ENCODE results near the gene DUSP22.
"Not testable (repeated sequence)": the region's sequence is repeated elsewhere in the genome, so short reads cannot be mapped to it uniquely, and the experiment has no call there.

DUSP22 gene

DNA sequence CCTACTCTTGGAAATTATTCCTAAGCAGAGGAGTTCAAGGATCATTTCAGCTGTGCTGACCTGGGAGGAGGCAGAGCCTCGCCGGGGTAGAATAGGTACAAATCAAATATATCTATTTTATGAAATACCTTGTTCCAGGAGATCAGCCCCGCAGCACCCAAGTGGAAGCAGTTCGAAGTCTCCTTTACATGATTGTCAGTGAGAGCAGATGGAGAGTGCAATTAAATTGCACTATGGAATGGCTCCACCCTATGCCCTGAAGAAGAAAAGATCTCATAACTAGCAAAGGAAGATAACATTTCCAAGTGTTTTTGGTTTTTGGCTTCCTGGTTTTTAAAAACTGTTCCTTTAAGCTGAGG lies 31.4 kb downstream of the DUSP22 start:
- DNase-seq (ENCODE audit: low read depth in 2 of 2): no peak

DNA sequence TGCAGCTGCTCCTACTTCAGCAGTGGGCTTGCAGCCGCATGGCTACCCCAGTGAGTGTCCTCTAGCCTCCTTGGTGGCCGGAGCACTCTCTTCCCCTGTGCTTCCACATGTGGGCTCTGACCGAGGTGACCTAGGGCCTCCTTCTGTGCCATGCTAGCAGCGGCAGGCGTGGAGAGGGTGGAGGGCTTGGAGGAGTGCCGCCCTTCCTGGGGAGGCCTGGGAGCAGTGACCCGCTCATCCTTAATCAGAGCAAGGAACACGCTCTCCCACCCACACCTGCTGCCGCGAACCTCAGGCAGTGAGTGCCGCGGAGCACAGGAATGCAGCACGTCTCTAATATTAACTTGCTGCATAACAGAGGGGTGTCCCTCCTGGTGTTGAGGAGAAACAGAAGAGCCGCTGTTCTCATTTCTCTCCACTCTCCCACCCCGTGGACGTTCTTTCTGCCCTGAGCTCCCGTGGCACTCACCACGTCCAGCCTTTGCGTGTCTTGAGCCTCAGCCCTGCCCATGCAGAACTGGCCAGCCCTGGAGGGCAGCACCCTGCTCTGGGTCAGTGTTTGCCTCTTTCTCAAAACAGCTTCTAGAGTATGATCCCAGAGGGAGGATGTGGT lies 31.9 kb downstream of the DUSP22 start:
- no peak for DNase-seq (ENCODE audit: low read depth in 2 of 2)

DNA sequence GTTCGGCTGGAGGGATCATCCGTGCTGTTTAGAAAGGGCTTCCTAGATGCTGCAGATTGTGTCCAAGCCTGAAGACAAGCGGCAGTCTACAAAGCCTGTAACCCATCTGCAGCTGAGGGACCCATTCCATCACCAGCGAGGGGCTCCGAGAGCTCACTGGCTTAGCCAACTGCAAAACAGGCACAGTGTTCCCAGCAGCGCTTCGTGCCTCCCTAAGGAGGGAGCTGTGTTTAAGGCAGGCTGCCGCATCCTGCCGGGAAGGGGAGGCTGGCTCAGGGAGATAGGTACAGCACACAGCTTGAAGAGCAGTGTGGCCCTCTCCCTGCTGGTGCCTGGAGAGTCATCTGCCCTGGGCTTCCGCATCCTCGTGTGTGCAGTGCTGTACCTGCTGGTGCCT lies 32.4 kb downstream of the DUSP22 start:
- DNase-seq (ENCODE audit: low read depth in 2 of 2): no peak

DNA sequence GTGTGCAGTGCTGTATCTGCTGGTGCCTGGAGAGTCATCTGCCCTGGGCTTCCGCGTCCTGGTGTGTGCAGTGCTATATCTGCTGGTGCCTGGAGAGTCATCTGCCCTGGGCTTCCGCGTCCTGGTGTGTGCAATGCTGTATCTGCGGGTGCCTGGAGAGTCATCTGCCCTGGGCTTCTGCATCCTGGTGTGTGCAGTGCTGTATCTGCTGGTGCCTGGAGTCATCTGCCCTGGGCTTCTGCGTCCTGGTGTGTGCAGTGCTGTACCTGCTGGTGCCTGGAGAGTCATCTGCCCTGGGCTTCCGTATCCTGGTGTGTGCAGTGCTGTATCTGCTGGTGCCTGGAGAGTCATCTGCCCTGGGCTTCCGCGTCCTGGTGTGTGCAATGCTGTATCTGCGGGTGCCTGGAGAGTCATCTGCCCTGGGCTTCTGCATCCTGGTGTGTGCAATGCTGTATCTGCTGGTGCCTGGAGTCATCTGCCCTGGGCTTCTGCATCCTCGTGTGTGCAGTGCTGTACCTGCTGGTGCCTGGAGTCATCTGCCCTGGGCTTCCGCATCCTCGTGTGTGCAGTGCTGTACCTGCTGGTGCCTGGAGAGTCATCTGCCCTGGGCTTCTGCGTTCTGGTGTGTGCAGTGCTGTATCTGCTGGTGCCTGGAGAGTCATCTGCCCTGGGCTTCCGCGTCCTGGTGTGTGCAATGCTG lies 33.0 kb downstream of the DUSP22 start:
- not testable (repeated sequence) for DNase-seq (ENCODE audit: low read depth in 2 of 2)

DNA sequence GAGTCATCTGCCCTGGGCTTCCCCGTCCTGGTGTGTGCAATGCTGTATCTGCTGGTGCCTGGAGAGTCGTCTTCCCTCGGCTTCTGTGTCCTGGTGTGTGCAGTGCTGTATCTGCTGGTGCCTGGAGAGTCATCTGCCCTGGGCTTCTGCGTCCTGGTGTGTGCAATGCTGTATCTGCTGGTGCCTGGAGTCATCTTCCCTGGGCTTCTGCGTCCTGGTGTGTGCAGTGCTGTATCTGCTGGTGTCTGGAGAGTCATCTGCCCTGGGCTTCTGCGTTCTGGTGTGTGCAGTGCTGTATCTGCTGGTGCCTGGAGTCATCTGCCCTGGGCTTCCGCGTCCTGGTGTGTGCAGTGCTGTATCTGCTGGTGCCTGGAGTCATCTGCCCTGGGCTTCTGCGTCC lies 33.8 kb downstream of the DUSP22 start:
- not testable (repeated sequence) for DNase-seq (ENCODE audit: low read depth in 2 of 2)

DNA sequence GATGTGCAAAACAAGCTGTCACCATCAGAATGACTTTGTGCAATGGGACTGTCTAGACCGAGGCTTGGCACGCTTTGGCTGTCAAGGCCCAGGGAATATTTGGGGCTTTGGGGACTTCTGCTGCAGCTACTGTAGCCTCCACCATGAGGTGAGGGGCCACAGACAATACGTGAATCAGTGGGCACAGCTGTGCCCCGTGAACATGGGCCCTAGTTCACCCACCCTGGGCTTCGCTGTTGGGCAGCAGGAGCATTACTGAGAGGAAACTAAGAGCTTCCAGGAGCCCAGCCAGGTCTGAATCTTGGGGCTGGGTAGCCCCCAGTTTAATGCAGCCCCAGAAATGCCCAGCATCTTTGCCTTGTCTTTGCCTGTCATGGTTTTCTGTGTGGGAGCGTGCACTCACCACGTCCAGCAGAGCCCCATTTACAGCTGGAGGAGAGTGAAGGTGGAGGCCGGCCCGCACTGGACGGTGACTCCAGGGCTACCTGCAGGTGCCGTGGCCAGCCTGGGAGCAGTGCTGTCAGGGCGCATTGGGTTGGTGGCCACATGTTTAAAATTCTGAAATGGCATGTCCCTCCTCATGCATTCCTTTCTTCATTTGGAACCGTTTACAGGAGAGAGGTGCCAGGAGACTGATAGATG lies 34.7 kb downstream of the DUSP22 start:
- DNase-seq (ENCODE audit: low read depth in 2 of 2): no peak

DNA sequence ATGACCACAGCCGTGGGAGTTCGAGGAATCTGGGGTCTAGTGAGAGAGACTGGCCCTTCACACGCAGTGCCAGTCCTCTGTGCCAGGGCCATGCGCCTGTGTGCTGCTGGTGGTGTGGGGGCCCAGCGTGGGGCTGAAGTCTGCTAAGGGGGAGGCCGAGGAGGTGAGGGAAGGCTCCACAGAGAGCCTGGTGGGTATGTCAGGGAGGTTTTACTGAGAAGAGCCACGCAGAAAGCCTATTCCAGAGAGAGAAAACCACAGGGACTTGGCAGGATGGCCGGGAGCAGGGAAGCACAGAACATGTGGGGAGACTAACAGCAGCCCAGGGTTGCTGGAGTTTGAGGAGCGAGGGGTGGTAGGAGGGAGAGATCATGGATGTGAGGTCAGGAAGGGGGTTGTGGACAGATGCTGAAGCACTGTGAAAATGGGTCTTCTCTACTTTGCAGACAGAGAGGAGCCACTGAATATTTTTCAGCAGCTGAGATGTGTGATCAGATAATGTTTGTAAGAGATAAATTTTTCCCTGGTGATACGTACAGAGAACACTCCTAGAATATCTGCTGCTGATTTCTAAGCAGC lies 35.3 kb downstream of the DUSP22 start:
- DNase-seq (ENCODE audit: low read depth in 2 of 2): no peak

DNA sequence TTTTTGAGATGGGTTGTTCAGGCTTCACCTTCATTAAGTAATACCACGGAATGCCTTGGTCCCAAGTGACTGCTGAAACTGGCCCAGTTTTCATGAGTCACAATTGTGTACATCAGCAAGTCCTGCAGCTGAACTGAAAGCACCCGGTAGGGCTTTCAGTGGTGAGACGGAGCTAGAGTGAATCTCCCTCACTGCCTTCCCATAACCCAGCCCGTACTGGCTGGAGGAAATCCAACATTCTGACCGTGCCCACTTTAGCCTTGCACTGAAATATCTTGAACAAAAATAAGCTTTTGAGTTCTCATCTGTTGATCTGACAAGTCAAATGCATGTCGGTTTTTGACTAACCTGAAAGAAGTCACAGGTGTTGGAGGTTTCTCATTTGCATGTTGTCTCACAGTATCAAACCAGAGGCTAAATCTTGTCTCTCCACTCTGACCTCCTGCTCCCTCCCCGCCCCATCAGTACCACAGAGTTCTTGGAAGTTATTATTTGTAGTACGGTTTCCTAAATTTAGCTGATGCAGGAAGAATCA lies 35.9 kb downstream of the DUSP22 start:
- no peak for DNase-seq (ENCODE audit: low read depth in 2 of 2)

DNA sequence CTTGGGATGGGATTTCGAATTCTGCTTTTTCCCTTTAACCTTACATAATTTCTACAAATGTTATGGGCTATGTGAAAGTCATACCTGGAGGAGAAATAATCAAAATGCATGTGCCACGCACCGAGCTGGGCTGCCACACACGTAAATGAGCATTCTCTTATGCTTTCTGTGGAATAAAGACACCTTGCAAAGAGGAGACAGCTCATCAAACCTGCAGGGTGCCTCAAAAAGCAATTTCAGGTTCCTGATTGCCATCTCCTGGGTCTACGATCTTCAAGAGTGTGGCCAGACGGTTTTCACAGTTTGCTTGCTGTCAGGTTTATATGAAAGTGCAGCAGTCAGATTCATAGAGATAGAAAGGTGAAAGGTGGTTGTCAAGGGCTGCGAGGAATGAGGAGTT lies 36.6 kb downstream of the DUSP22 start:
- DNase-seq (ENCODE audit: low read depth in 2 of 2): no peak

DNA sequence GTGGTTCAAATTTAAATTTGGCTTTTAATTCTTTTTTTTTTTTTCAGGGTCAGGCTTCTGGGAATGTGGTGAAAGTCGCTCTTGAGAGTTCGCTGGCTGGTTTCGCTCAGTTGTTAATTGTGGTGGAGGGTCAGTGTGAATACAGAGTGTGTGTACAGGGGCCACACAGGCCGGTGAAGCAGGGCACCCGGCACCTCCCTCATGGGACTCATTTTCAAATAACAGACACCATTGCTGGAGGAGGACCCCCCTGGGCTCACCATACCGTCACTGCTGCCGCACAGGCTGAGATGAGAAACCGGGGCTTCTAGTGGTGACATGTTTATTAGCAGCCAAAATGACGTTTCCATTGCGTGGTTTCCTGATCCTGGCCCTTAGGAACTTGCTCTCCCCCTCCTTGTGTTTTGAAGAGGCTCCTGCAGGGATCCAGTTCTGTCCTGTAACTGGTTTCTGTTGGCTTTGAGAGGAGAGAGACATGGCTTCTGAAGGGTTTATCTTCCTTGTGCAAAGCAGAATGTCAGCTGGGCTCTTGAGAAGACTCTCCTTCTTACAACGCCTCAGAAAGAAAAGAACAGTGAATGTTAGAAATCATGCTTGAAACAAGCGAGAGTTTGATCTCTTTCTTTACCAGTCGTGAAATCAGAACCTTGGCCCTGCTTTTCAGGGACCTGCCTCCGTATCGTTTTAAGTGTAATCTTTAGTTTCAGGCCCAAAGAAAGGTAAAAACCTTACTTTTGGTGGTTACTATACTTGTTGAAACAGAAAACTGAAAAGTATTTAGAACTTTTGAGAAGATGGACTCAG lies 37.8 kb downstream of the DUSP22 start:
- DNase-seq (ENCODE audit: low read depth in 2 of 2): no peak

DNA sequence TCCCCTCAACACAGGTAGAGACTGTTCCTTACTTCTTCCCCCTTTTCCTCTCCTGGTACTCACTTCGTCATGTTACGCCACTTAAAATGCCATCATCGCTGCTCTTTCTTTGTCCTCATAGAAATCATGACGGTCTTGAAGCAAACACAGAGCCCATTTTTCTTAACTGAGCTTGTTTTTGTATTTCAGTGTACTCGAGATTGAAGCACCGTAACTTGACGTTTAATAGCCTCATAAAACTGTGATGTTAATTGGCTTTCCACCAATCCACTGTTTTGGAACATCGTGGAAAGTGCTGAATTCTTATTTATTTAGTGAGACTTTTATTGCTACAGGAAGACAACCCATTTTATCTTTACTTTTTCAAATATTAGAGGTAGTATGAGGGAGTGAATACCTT lies 38.7 kb downstream of the DUSP22 start:
- DNase-seq (ENCODE audit: low read depth in 2 of 2): no peak

DNA sequence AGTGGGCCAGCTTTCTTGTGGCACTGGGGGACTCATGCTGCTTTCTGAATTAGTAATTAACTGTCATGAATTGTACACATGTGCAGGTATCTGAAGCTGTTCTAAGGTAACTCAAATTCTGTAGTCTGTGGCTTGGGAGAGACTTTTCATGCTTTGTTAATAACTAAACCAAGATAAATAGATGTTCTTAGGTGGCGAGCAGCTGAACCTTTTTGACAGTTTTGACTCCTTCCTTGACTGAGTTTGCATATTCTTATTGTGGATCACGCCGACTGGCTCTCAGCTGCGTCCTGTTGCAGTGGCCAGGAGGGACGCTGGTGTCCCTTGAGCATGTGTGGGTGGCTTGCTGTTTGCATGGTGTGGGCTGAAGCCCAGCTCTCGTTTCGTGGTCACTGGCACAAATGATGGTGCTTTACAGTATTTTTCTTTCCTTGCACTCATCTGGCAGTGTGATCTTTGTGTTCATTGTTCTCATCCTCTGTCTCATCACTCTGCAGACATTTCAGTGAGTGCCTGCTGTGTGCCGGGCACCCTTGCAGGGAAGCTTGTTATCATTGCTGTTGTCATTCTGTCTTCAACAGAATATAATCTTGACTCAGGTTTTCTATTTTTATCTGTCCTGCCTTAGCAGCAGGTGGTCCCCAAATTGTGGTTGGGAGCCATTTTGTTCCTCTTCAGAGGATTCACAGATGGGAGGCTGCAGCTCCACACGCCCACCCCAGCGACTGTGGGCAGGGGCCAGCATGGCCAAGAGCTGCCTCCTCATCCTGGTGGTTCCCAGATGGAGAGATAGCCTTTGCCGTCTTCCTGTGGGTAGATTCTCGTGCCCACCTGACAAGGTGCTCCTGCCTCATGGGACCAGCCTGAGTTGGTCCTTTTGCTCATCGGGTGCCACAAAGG lies 39.6 kb downstream of the DUSP22 start:
- DNase-seq (ENCODE audit: low read depth in 2 of 2): no peak

DNA sequence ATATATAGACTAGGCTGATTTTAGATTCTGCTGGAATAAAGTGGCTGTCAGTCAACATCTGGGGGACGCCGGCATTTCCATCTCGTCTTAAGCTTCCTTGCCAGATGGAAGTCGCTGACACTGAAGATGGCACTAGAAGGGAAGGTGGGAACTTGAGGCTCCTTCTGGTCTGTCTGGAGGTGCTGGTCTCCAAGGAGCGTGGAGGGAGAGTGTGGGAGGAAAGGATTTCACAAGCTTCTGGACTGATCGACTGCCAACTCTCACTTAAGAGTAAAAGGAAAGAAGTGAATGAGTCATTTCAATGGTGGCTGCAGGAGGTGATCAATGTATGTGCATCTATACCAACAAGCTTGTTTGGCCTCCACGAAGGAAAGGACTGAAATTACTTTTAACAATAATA lies 40.4 kb downstream of the DUSP22 start:
- DNase-seq (ENCODE audit: low read depth in 2 of 2): no peak

DNA sequence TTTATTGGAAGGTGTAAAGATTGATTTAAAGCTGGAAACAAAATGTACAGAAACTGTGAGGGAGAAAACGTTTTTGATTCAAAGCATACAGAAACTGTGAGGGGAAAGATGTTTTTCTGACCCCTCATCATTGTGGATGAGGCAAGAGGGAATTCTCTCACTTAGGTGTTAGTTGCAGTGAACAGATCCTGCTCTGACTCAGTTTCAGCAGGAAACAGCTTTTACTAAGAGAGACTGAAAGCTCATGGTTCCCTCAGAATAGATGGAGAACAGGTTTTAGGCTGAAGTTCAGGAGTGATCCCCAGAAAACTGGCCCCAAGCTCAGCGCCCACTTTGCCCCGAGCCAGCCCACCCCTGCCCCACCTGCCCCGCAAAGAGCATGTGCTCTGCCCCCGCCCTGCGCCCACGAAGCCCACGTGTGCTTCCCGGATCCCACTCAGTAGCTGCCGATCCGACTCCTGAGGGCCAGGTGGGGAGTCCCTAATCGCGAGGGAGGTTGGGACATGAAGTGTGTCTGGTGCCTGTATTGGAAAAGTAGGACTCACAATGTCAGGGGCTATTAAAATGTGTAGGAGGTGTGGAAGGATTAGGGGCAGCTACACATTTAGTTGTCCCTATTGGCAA lies 41.2 kb downstream of the DUSP22 start:
- DNase-seq (ENCODE audit: low read depth in 2 of 2): no peak

DNA sequence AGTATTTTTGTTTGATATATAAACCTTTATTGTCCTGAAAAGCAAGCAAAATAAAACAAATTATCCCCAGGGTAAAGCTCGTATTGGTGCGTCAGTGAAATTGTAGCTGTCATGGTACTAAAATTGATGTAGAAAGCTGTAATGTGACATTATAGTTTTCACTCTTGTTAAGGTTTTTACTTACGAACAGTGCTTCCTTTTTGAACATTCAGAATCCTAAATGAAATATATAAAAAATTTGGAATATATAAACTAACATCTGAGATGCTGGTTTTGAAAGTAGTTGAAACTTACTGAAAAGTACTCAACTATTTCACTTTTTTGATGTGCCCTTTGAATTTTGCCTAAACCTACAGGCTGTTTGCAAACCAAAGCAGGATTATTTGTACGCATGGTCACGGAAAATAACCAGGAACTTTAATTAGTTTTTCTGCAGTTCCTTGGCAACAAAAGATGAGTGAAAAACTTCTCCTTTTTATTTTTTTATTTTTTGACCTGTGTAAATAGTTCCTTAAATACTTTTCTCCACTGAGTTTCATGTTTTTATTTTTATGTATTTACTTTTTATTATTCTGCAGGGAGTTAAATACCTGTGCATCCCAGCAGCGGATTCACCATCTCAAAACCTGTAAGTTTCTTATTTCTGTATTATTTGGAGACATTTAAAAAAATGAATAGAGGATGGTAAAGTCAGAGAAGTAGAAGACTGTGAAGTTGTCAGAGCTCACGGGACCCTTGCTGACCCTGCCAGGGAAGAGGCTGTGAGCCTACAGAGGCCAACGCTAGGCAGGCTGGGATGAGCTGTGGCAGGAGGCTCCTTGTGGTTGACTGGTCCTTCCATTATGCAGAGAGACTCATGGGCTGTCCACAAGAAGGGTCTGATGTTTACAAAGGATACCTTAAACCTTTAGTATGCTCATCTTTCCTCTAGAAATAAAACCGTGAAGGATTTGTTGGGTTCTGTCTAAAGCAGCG lies 42.5 kb downstream of the DUSP22 start:
- DNase-seq (ENCODE audit: low read depth in 2 of 2): no peak

DNA sequence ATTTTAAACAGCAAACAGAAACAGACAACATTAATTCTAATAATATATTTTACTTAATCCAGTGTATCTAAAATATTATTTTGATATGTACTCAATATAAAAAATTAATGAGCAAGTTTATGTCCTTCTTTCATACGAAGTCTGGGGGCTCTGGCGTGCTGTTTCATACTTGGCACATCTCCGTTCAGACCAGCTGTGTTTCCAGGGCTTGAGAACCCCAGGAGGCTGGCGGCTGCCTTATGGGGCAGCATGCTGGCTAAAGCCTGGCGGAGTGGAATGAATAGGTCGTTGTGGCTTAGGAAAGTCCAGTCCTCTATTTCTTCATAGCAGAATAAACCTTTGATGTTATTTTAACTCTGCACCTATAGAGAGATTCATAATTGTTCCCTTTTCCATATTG lies 43.3 kb downstream of the DUSP22 start:
- no peak for DNase-seq (ENCODE audit: low read depth in 2 of 2)

DNA sequence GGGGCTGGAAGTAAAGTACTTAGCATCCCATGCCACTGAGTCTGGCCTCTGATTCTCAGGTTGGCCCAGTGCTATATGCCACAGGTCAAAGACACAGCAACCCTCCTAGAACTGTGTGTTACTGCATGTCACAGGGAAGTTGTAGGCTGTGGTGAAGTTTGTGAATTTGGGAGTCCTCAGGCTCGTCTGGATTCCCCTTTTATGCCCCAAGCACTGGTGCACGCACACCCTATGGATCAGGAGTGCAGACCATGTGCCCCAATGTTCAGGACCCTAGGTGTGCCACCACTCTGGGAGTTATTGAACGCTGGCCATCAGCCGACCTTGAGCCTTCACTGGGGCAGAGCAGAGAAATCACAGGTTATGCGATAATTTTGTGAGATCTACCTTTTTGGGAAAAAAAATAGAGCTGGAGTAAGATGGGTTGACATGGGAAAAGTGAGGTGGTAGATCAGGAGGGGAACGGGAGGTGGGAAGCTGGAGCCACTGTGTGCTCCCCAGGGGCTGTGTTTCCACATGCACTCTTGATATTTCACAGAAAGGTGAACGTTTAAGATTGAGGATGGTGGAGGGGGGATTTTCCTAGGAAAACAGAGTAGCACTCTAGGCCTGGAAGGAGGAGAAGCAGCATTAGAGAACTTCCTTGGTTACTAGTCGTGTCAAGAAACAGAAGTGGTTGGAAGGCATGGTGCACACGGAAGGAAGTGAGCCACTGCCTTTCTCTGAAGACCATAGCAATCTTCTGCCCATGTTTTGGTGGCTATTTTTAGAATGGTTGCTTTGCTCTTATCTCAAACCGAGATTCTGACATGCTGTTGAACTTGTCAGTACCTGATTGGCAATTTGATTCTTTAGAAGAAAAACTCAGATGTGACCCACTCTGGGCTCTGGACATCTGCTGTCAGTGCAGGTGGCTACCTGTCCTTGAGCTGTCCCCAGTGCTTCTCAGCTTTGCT lies 44.1 kb downstream of the DUSP22 start:
- DNase-seq (ENCODE audit: low read depth in 2 of 2): no peak

DNA sequence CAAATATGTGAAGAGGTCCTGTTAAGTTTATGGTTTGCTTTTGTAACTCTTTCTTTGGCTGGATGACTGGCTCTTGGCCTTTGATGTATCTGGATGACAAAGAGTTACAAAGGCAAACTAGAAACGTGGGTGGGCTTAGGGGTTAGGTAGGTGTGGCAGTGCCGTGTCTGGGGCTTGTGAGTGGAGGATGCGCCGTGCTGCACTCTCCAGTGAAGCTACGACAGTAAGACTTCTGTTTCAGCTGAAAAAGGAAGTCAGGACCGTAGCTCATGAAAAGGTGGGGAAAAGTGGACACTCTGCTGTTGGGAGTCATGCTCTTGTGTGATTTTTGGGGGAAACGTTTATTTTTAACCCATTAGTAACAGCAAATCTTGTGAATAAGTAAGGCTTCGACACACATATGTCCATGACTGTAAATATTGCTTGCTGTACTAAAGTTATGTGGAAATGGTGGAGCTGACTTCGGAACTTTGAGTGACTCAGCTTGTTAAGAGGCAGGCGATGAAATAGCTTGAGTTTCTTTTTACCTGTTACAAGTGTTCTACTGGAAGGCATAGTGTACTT lies 45.6 kb downstream of the DUSP22 start:
- no peak for DNase-seq (ENCODE audit: low read depth in 2 of 2)
